Upper lobe of left lung (tissue), 4 donors: ENCODE measurements around the gene PHEX.

Experiments used
- EP300 ChIP-seq, 4 donors: sonication (generic); formaldehyde crosslinking; IDR thresholded peaks; one replicate each; pipeline ENCODE4 v1.5.1; 2017; ENCODE audit warnings: antibody characterized with exemption in 4 of 4, control low read depth in 2 of 4
- POLR2A ChIP-seq, 4 donors: fragments of 450-650 bp; IDR thresholded peaks; one replicate each; pipeline ENCODE4 v1.5.1; 2016 to 2017; ENCODE audit warnings: antibody characterized with exemption in 4 of 4, mild to moderate bottlenecking in 2 of 4
- POLR2AphosphoS5 ChIP-seq, 2 donors: sonication (generic); formaldehyde crosslinking; IDR thresholded peaks; one replicate each; pipeline ENCODE4 v1.5.1; 2017; ENCODE audit warnings: antibody characterized with exemption in 2 of 2
- TF ChIP-seq, protein P1 (sequence below), 6 experiments: fragments of 450-650 bp in 4 of 6; fragments of 200-600 bp in 2 of 6; sonication (generic) in 2 of 6; IDR thresholded peaks; one replicate each; pipeline ENCODE4 v1.5.1; 2016 to 2019; ENCODE audit warnings: antibody characterized with exemption in 6 of 6

- TF ChIP-seq POLR2A (IDR thresholded peaks at IDR 0.05): no peak
- TF ChIP-seq, protein P1, sequence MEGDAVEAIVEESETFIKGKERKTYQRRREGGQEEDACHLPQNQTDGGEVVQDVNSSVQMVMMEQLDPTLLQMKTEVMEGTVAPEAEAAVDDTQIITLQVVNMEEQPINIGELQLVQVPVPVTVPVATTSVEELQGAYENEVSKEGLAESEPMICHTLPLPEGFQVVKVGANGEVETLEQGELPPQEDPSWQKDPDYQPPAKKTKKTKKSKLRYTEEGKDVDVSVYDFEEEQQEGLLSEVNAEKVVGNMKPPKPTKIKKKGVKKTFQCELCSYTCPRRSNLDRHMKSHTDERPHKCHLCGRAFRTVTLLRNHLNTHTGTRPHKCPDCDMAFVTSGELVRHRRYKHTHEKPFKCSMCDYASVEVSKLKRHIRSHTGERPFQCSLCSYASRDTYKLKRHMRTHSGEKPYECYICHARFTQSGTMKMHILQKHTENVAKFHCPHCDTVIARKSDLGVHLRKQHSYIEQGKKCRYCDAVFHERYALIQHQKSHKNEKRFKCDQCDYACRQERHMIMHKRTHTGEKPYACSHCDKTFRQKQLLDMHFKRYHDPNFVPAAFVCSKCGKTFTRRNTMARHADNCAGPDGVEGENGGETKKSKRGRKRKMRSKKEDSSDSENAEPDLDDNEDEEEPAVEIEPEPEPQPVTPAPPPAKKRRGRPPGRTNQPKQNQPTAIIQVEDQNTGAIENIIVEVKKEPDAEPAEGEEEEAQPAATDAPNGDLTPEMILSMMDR (IDR thresholded peaks at IDR 0.05): no peak
- no peak for TF ChIP-seq EP300 (IDR thresholded peaks at IDR 0.05)
- TF ChIP-seq POLR2AphosphoS5 (IDR thresholded peaks at IDR 0.05): no peak
Observed at GRCh38 chrX:22248401-22248800, 216.3 kb downstream of the PHEX start.
